Keratinocyte (primary cell): ENCODE measurements around the gene ANTXRL.
"Not testable (repeated sequence)": the region's sequence is repeated elsewhere in the genome, so short reads cannot be mapped to it uniquely, and the experiment has no call there.

Source experiments
- EZH2 ChIP-seq: IDR thresholded peaks from one replicate; pipeline ENCODE4 v1.6.1; 2012; ENCODE audit warnings: inconsistent platforms, mild to moderate bottlenecking, low read length, moderate library complexity
- TF ChIP-seq, protein P1 (sequence below), 3 experiments: IDR thresholded peaks in 1 of 3; conservative IDR thresholded peaks in 1 of 3; optimal IDR thresholded peaks in 1 of 3; 2 replicates in 2 of 3; 3 replicates in 1 of 3; pipeline versions ENCODE3 to v1.5.1; 2011; ENCODE audit warnings: low read length in 3 of 3, mild to moderate bottlenecking in 3 of 3, moderate library complexity in 2 of 3, control low read depth in 1 of 3, inconsistent platforms in 1 of 3; ENCODE audit not compliant: insufficient read depth in 2 of 3; ENCODE audit errors: extremely low read depth in 1 of 3

DNA sequence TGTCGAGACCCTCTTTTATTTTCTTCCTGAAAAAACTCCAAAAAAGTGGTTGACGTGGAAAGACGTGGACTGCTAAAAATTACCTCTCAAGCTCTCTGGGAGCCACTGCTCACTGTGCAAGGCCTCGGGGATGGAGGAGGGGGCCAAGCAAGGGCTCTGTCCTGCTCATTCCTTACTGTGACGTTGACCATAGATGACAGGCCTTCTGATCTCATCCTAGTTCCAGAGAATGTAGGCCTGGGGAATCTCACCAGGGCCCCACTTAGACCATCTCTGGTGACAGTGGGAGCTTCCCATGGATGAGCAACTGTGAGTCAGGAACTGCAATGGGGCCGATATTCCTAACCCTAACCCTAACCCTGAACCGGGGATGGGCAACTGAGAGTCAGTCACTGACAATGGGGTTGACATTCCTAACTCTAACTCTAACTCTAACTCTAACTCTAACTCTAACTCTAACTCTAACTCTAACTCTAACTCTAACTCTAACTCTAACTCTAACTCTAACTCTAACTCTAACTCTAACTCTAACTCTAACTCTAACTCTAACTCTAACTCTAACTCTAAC, 15.8 kb upstream of the ANTXRL start:
- TF ChIP-seq EZH2, result not testable (repeated sequence)
- TF ChIP-seq, protein P1, sequence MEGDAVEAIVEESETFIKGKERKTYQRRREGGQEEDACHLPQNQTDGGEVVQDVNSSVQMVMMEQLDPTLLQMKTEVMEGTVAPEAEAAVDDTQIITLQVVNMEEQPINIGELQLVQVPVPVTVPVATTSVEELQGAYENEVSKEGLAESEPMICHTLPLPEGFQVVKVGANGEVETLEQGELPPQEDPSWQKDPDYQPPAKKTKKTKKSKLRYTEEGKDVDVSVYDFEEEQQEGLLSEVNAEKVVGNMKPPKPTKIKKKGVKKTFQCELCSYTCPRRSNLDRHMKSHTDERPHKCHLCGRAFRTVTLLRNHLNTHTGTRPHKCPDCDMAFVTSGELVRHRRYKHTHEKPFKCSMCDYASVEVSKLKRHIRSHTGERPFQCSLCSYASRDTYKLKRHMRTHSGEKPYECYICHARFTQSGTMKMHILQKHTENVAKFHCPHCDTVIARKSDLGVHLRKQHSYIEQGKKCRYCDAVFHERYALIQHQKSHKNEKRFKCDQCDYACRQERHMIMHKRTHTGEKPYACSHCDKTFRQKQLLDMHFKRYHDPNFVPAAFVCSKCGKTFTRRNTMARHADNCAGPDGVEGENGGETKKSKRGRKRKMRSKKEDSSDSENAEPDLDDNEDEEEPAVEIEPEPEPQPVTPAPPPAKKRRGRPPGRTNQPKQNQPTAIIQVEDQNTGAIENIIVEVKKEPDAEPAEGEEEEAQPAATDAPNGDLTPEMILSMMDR (optimal IDR thresholded peaks at IDR 0.05 in 1 of 3, IDR thresholded peaks at IDR 0.05 in 1 of 3, conservative IDR thresholded peaks at IDR 0.05 in 1 of 3; ENCODE audit: extremely low read depth in 1 of 3, insufficient read depth in 2 of 3, low read length in 3 of 3), result not testable (repeated sequence)
